GM12878 (cell line): ENCODE results near the gene SLC16A10. TPM values are rescaled to one million over a fixed set of nuclear protein-coding genes. Genes with fewer than 3 reads are reported as not detected.

Source experiments
- ATAC-seq: fragments of 200-7000 bp; cut with Tn5 transposase; 3 replicates; pipeline ENCODE4 v1.9.1; 2020; ENCODE audit warnings: mild to moderate bottlenecking, moderate library complexity
- BruUV-seq: library from RNA; stranded (reverse); fragments of 400-500 nt; replicated peaks from 2 replicates; lab custom pipeline; 2021; lab: Mats Ljungman, UMichigan
- CTCF ChIA-PET: fragments of 300-600 bp; sonication (Branson Sonifier 250); formaldehyde crosslinking; extraction: SDS; loops from one replicate; lab custom pipeline; 2021; ENCODE audit warnings: inconsistent platforms; lab: Yijun Ruan, JAX
- POLR2A ChIA-PET: fragments of 350-600 bp; formaldehyde crosslinking; extraction: SDS; loops from one replicate; lab custom pipeline; 2021; ENCODE audit warnings: inconsistent platforms; lab: Charles Lee
- RAD21 ChIA-PET: fragments of 300-600 bp; sonication (Branson Sonifier 250); formaldehyde crosslinking; loops from one replicate; lab custom pipeline; 2023; ENCODE audit warnings: antibody characterized with exemption; ENCODE audit not compliant: unreplicated experiment; lab: Charles Lee
- SMC1A ChIA-PET: fragments of 300-600 bp; sonication (Branson Sonifier 250); formaldehyde crosslinking; loops from one replicate; lab custom pipeline; 2023; ENCODE audit not compliant: unreplicated experiment, uncharacterized antibody; lab: Charles Lee
- DNase-seq: peaks from one replicate; pipeline ENCODE4 v3.0.0-alpha.2; 2011; ENCODE audit warnings: low read depth, low spot score
- FAIRE-seq: peaks from 3 replicates; lab custom pipeline; 2011; peaks lifted over from hg19 to GRCh38; lab: Jason Lieb, UNC
- H2AFZ ChIP-seq: 2 replicates; pipeline ENCODE4 v1.6.0; 2011; ENCODE audit warnings: low read depth, low read length, control low read depth; ENCODE audit not compliant: control insufficient read depth
- H3K27ac ChIP-seq: 2 replicates; pipeline ENCODE4 v1.5.1; 2011; ENCODE audit warnings: control low read depth; ENCODE audit not compliant: control insufficient read depth, insufficient read depth
- H3K27me3 ChIP-seq, 2 experiments: replicated peaks in 1 of 2; 2 replicates each; pipeline versions ENCODE4 v1.6.0 to v1.6.1; 2011; ENCODE audit warnings: low read length in 1 of 2; ENCODE audit not compliant: control insufficient read depth in 2 of 2, insufficient read depth in 2 of 2
- H3K36me3 ChIP-seq, 2 experiments: 2 replicates each; pipeline ENCODE4 v1.5.1; 2011; ENCODE audit warnings: low read length in 1 of 2; ENCODE audit not compliant: control insufficient read depth in 2 of 2, insufficient read depth in 2 of 2
- H3K4me1 ChIP-seq: 2 replicates; pipeline ENCODE4 v1.6.1; 2011; ENCODE audit warnings: mild to moderate bottlenecking, low read length, moderate library complexity, mixed read lengths; ENCODE audit not compliant: control insufficient read depth, insufficient read depth
- H3K4me2 ChIP-seq: 2 replicates; pipeline ENCODE4 v1.6.0; 2011; ENCODE audit warnings: control low read depth; ENCODE audit not compliant: control insufficient read depth, insufficient read depth
- H3K4me3 ChIP-seq: fragments of 200-600 bp; sonication (generic); 2 replicates; pipeline ENCODE4 v1.5.1; 2016
- H3K79me2 ChIP-seq: 2 replicates; pipeline ENCODE4 v1.6.0; 2011; ENCODE audit warnings: low read length; ENCODE audit not compliant: control insufficient read depth, insufficient read depth
- H3K9ac ChIP-seq: 2 replicates; pipeline ENCODE4 v1.8.0; 2011; ENCODE audit warnings: low read length, control low read depth, mixed read lengths; ENCODE audit not compliant: control insufficient read depth, insufficient read depth
- H3K9me3 ChIP-seq: replicated peaks from 3 replicates; pipeline ENCODE4 v1.5.1; 2011; ENCODE audit warnings: mild to moderate bottlenecking, low read length; ENCODE audit not compliant: control insufficient read depth, insufficient read depth
- H4K20me1 ChIP-seq: 2 replicates; pipeline ENCODE4 v1.6.0; 2011; ENCODE audit not compliant: control insufficient read depth, insufficient read depth
- MEF2A ChIP-seq: IDR thresholded peaks from 2 replicates; pipeline ENCODE4 v1.6.1; 2011; ENCODE audit warnings: low read depth, mild to moderate bottlenecking, low read length, moderate library complexity; ENCODE audit not compliant: insufficient read depth
- MTA2 ChIP-seq: fragments of 450-650 bp; IDR thresholded peaks from 2 replicates; pipeline ENCODE4 v1.6.1; 2016; ENCODE audit warnings: low read depth, mild to moderate bottlenecking, moderate library complexity
- POU2F2 ChIP-seq: IDR thresholded peaks from 3 replicates; pipeline ENCODE4 v1.6.1; 2011; ENCODE audit warnings: low read depth, mild to moderate bottlenecking, low read length, borderline replicate concordance
- RUNX3 ChIP-seq: IDR thresholded peaks from 2 replicates; pipeline ENCODE4 v1.6.1; 2012; ENCODE audit warnings: low read length, inconsistent platforms
- SP1 ChIP-seq: IDR thresholded peaks from one replicate; pipeline ENCODE4 v1.6.1; 2011; ENCODE audit warnings: low read depth, low read length
- SPI1 ChIP-seq: IDR thresholded peaks from 2 replicates; pipeline ENCODE4 v1.6.1; 2011; ENCODE audit warnings: low read depth, mild to moderate bottlenecking, low read length, moderate library complexity, borderline replicate concordance; ENCODE audit not compliant: insufficient read depth
- SRF ChIP-seq, 2 experiments: IDR thresholded peaks; 2 replicates each; pipeline ENCODE4 v1.6.1; 2011; ENCODE audit warnings: low read depth in 2 of 2, low read length in 2 of 2, mild to moderate bottlenecking in 1 of 2, moderate library complexity in 1 of 2
- ZBED1 ChIP-seq: IDR thresholded peaks from 2 replicates; pipeline ENCODE4 v1.6.1; 2016; ENCODE audit warnings: borderline replicate concordance
- WGBS: methylation state at CpG from one replicate; pipeline ENCODE4 v1.1.6; 2016; ENCODE audit warnings: low lambda C conversion rate; ENCODE audit not compliant: insufficient replicate concordance, insufficient coverage; ENCODE audit errors: missing lambda C conversion rate; 5-methylcytosine and 5-hydroxymethylcytosine counted together
- in situ Hi-C: fragments of 300-500 bp; cut with MboI; formaldehyde crosslinking; loops from 9 replicates; pipeline ENCODE4 v1.14.3; 2018; ENCODE audit warnings: mixed read lengths
- intact Hi-C: fragments of 100-400 bp; cut with micrococcal nuclease; formaldehyde crosslinking; loops from one replicate; pipeline ENCODE4 v1.14.2; 2022; ENCODE audit not compliant: unreplicated experiment
- polyA plus RNA-seq, 11 experiments: library from polyadenylated mRNA; depleted of rRNA in 4 of 11; unstranded in 6 of 11; stranded (reverse) in 5 of 11; fragments of >200 nt; fragmentation: Nextera tagmentation in 4 of 11; fragmentation: Illumina TruSeq in 1 of 11; extraction: Ambion mirVana in 4 of 11; extraction: Trizol in 1 of 11; gene quantifications; 1 replicate in 1 of 11; 2 replicates in 10 of 11; pipeline versions ENCODE4 v1.2.1 to v1.2.3, GENCODE V29; 2011 to 2016; ENCODE audit warnings: inconsistent platforms in 2 of 11, missing spikeins in 2 of 11, low read depth in 1 of 11
- total RNA-seq, 4 experiments: library from RNA; depleted of rRNA in 3 of 4; stranded (reverse); fragments of >200 nt in 3 of 4; fragmentation: Illumina TruSeq in 1 of 4; extraction: Trizol in 1 of 4; gene quantifications; 2 replicates each; pipeline versions ENCODE4 v1.2.1 to v1.2.3, GENCODE V29; 2013 to 2021

Gene SLC16A10
- total and polyA plus RNA-seq, 10 of the 15 experiments (the other 5 are each of a cell fraction or from before 2014, with no cell fraction given): 2.3 to 19.0 (median 8.0) TPM

GRCh38 chr6:111122458-111123286, 35.4 kb downstream of the SLC16A10 start:
- 28% methylated on average over 7 of the region's 7 CpGs for WGBS
- Histone ChIP-seq H3K27ac (no peak overlapping the region), H2AFZ (peak overlapping the region; percentile 54), H3K4me2 (peak overlapping the region; percentile 4; the same call in 1 of the 2 replicates), H3K27me3 (no peaks in the 10 kb centered on the region), H3K79me2 (no peaks in the 10 kb centered on the region), H3K9me3 (no peaks in the 10 kb centered on the region), H3K36me3 (no peaks in the 10 kb centered on the region), H3K9ac (no peak overlapping the region), H3K4me3 (no peak overlapping the region), H4K20me1 (no peaks in the 10 kb centered on the region), H3K4me1 (peaks cover 6% of the 10 kb centered on the region)
- intact Hi-C loops: no loop called here
- RAD21 ChIA-PET: no interaction called here
- DNase-seq (no peak), ATAC-seq (peak; percentile 76), FAIRE-seq (no peak)
- no TSS peak for BruUV-seq
- TF ChIP-seq SRF (IDR thresholded peaks at IDR 0.05; ENCODE audit: low read depth in 2 of 2, low read length in 2 of 2): no peak
- TF ChIP-seq MTA2: 0 out of 2 replicates have a peak, but pooled peaks have one; percentile 10
- 0 out of 2 replicates have a peak, but pooled peaks have one; percentile 6 for TF ChIP-seq SPI1
- no peak for TF ChIP-seq POU2F2
- TF ChIP-seq MEF2A: peak; percentile 47; the same call in 1 of the 2 replicates
- peak; percentile 86 for TF ChIP-seq RUNX3
- no peak for TF ChIP-seq ZBED1
- no peak for TF ChIP-seq SP1
- SMC1A ChIA-PET: no interaction called here
- CTCF ChIA-PET: interaction anchor here (0.6 kb wide), 1 partner anchor 65 kb away, joined by 3 read pairs; no protein-coding TSS in a partner anchor
- POLR2A ChIA-PET: no interaction called here
- in situ Hi-C loops: no loop called here
